Gastrocnemius medialis (tissue), 4 donors: ENCODE data around the gene XRN2. TPM values are rescaled to one million over a fixed set of nuclear protein-coding genes. Genes with fewer than 3 reads are reported as not detected.
A peak's percentile ranks its signal among the peaks of the same experiment; 100 is the strongest.

ENCODE experiments used
- ATAC-seq, 2 donors: fragments of 150-250 bp; one replicate each; pipeline ENCODE4 v1.9.1; 2016
- DNase-seq, 2 donors: peaks; one replicate each; pipeline ENCODE4 v3.0.0-alpha.2; 2019
- H3K27ac ChIP-seq, 4 donors: fragments of 200-600 bp; sonication (generic); 1 replicate in 1 of 4; 2 replicates in 3 of 4; pipeline ENCODE4 v1.5.1; 2016 to 2018; ENCODE audit warnings: mild to moderate bottlenecking in 2 of 4, moderate library complexity in 1 of 4
- H3K27me3 ChIP-seq, 3 donors: fragments of 200-600 bp; sonication (generic) in 2 of 3; 1 replicate in 1 of 3; 2 replicates in 2 of 3; pipeline versions ENCODE4 v1.5.1 to v1.6.0; 2016 to 2019; ENCODE audit warnings: mild to moderate bottlenecking in 1 of 3, moderate library complexity in 1 of 3
- H3K36me3 ChIP-seq, 2 donors: fragments of 200-600 bp; sonication (generic) in 1 of 2; one replicate each; pipeline ENCODE4 v1.5.1; 2017 to 2018
- H3K4me1 ChIP-seq, 2 donors: fragments of 200-600 bp; sonication (generic) in 1 of 2; one replicate each; pipeline ENCODE4 v1.5.1; 2016 to 2017; ENCODE audit warnings: mild to moderate bottlenecking in 2 of 2
- H3K4me3 ChIP-seq, 4 donors: fragments of 200-600 bp; sonication (generic) in 3 of 4; 1 replicate in 1 of 4; 2 replicates in 3 of 4; pipeline ENCODE4 v1.5.1; 2016 to 2019; ENCODE audit warnings: mild to moderate bottlenecking in 2 of 4
- H3K9me3 ChIP-seq, 3 donors: fragments of 200-600 bp; sonication (generic) in 2 of 3; 1 replicate in 1 of 3; 2 replicates in 2 of 3; pipeline ENCODE4 v1.5.1; 2016 to 2019
- CTCF ChIP-seq, 5 experiments: fragments of 450-650 bp in 3 of 5; fragments of 200-600 bp in 2 of 5; sonication (generic) in 2 of 5; IDR thresholded peaks in 4 of 5; conservative IDR thresholded peaks in 1 of 5; 1 replicate in 4 of 5; 2 replicates in 1 of 5; pipeline ENCODE4 v1.5.1; 2016 to 2019; ENCODE audit warnings: antibody characterized with exemption in 5 of 5, mild to moderate bottlenecking in 3 of 5, moderate library complexity in 3 of 5
- POLR2A ChIP-seq, 2 donors: fragments of 450-650 bp; IDR thresholded peaks; one replicate each; pipeline ENCODE4 v1.6.1; 2017; ENCODE audit warnings: antibody characterized with exemption in 2 of 2, mild to moderate bottlenecking in 2 of 2, moderate library complexity in 2 of 2
- in situ Hi-C, 4 donors: fragments of 200-750 bp; cut with MboI; loops; one replicate each; pipeline versions ENCODE4 v1.15.0 to v1.8.0; 2017; ENCODE audit warnings: low sequenced_read_pairs in 4 of 4
- intact Hi-C: fragments of 100-400 bp; cut with DNase I; formaldehyde crosslinking; loops from one replicate; pipeline ENCODE4 v1.15.1; 2023; ENCODE audit warnings: low total_unique reads
- total RNA-seq, 4 donors: library from RNA; depleted of rRNA; stranded (reverse); fragments of >200 nt; gene quantifications; one replicate each; pipeline versions ENCODE4 v1.1.0 to v1.2.3, GENCODE V29; 2016

Gene XRN2
- total RNA-seq, 4 donors from 2014 or later, result 42.0 to 68.4 (median 52.3) TPM

GRCh38 chr20:21394551-21394950, 91.4 kb downstream of the XRN2 start:
- peaks cover 68 to 84% (median 71%) of the 10 kb centered on the region in 3 donors for H3K27me3 ChIP-seq
- H3K36me3 ChIP-seq, result peaks cover 0 to 2% of the 10 kb centered on the region in 2 donors
- in situ Hi-C loops, result no loop called here
- intact Hi-C loops, result no loop called here
- H3K4me3 ChIP-seq, result no peak overlapping the region
- H3K4me1 ChIP-seq, result no peaks in the 10 kb centered on the region
- no peaks in the 10 kb centered on the region for H3K9me3 ChIP-seq
- no peak for DNase-seq
- TF ChIP-seq CTCF (IDR thresholded peaks at IDR 0.05 in 4 of 5, conservative IDR thresholded peaks at IDR 0.05 in 1 of 5), result no peak
- TF ChIP-seq POLR2A (IDR thresholded peaks at IDR 0.05), result no peak
- ATAC-seq, result no peak
- no peak overlapping the region for H3K27ac ChIP-seq

GRCh38 chr20:21395051-21395665, 92.0 kb downstream of the XRN2 start:
- Histone ChIP-seq H3K27ac (no peak overlapping the region), H3K36me3 (no peaks in the 10 kb centered on the region), H3K4me3 (no peak overlapping the region), H3K4me1 (no peaks in the 10 kb centered on the region), H3K9me3 (no peaks in the 10 kb centered on the region), H3K27me3 (peaks cover 70 to 90% (median 77%) of the 10 kb centered on the region in 3 donors)
- no peak for DNase-seq
- in situ Hi-C loops, result no loop called here
- intact Hi-C loops, result no loop called here
- TF ChIP-seq CTCF (IDR thresholded peaks at IDR 0.05 in 4 of 5, conservative IDR thresholded peaks at IDR 0.05 in 1 of 5) (no peak), POLR2A (IDR thresholded peaks at IDR 0.05) (no peak)
- no peak for ATAC-seq

GRCh38 chr20:21395666-21396598, 92.8 kb downstream of the XRN2 start:
- no peak for DNase-seq
- intact Hi-C loops (no loop called here), in situ Hi-C loops (no loop called here)

More at GRCh38 chr20:21395666-21396598, 92.8 kb downstream of the XRN2 start:
- Histone ChIP-seq H3K4me3 (peak overlapping the region in 1 of 4 donors; percentile 22), H3K4me1 (no peaks in the 10 kb centered on the region), H3K27me3 (peaks cover 78 to 94% (median 84%) of the 10 kb centered on the region in 3 donors), H3K36me3 (no peaks in the 10 kb centered on the region), H3K9me3 (no peaks in the 10 kb centered on the region), H3K27ac (no peak overlapping the region)
- ATAC-seq, result no peak
- no peak for TF ChIP-seq CTCF (IDR thresholded peaks at IDR 0.05 in 4 of 5, conservative IDR thresholded peaks at IDR 0.05 in 1 of 5)
- TF ChIP-seq POLR2A (IDR thresholded peaks at IDR 0.05), result no peak
